T-helper 17 cell (primary cell): Measurements from ENCODE around the gene CPSF2. TPM values are rescaled to one million over a fixed set of nuclear protein-coding genes. Genes with fewer than 3 reads are reported as not detected.
"Not testable (repeated sequence)": the region's sequence is repeated elsewhere in the genome, so short reads cannot be mapped to it uniquely, and the experiment has no call there.

Experiments
- ATAC-seq: fragments of 150-1000 bp; cut with Tn5 transposase; 2 replicates; pipeline ENCODE4 v1.10.0; 2021; ENCODE audit warnings: mild to moderate bottlenecking, moderate library complexity
- DNase-seq, 3 donors: peaks; one replicate each; pipeline versions ENCODE4 v3.0.0 to v3.0.0-alpha.2; 2020 to 2021
- H3K9me3 ChIP-seq: one replicate; pipeline ENCODE4 v1.7.0; 2013; ENCODE audit warnings: low read length, mild to moderate bottlenecking; ENCODE audit not compliant: control insufficient read depth, poor library complexity, severe bottlenecking
- H3K27ac Mint-ChIP-seq: one replicate; pipeline ENCODE4 v1.8.0; 2022; ENCODE audit warnings: mild to moderate bottlenecking, moderate library complexity, mixed read lengths
- H3K27me3 Mint-ChIP-seq: one replicate; pipeline ENCODE4 v1.8.0; 2022; ENCODE audit warnings: mixed read lengths
- H3K36me3 Mint-ChIP-seq: one replicate; pipeline ENCODE4 v1.8.0; 2022; ENCODE audit warnings: low read depth, mixed read lengths
- H3K4me1 Mint-ChIP-seq: one replicate; pipeline ENCODE4 v1.8.0; 2022; ENCODE audit warnings: mild to moderate bottlenecking, mixed read lengths
- H3K4me3 Mint-ChIP-seq: one replicate; pipeline ENCODE4 v1.8.0; 2022; ENCODE audit warnings: mild to moderate bottlenecking, moderate library complexity, mixed read lengths
- total RNA-seq, 4 donors: library from RNA in 2 of 4; stranded (reverse) in 2 of 4; gene quantifications; one replicate each; pipeline ENCODE4 v1.2.3 and lab custom pipeline; 2022 to 2026

CPSF2 gene
- total RNA-seq, 2 donors from 2014 or later: 26.4 to 28.0 TPM

DNA sequence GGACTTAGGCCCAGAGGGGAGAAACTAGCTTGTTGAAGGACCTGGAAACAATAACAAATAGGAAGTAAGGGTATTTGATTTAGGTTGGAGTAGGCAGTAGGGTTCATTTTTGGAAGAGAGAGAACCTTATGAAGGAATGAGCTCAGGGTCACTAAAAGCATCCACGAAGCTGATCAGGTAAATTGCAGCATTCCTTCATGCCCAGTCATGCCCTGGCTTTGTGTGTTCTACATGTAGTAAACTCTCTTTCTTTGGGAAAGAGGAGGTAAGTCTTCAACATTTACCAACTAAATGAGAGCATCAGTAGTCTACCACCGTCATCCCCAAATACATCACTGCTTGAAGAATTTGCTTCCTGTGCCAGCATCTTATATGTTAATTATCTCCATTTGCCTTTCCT, 54.7 kb downstream of the CPSF2 start:
- H3K27ac Mint-ChIP-seq: no peak overlapping the region
- no peak for ATAC-seq

GRCh38 chr14:92179178-92179577, 57.4 kb downstream of the CPSF2 start:
- not testable (repeated sequence) for H3K27me3 Mint-ChIP-seq, ATAC-seq, H3K4me1 Mint-ChIP-seq, H3K4me3 Mint-ChIP-seq, DNase-seq, H3K9me3 ChIP-seq, H3K27ac Mint-ChIP-seq, H3K36me3 Mint-ChIP-seq

More for the DNA sequence above, 54.7 kb downstream of the CPSF2 start:
- H3K9me3 ChIP-seq: no peaks in the 10 kb centered on the region
- no peak for DNase-seq
- Mint-ChIP-seq H3K4me3 (no peak overlapping the region), H3K4me1 (peaks cover 2% of the 10 kb centered on the region), H3K27me3 (no peaks in the 10 kb centered on the region), H3K36me3 (peaks cover 3% of the 10 kb centered on the region)

DNA sequence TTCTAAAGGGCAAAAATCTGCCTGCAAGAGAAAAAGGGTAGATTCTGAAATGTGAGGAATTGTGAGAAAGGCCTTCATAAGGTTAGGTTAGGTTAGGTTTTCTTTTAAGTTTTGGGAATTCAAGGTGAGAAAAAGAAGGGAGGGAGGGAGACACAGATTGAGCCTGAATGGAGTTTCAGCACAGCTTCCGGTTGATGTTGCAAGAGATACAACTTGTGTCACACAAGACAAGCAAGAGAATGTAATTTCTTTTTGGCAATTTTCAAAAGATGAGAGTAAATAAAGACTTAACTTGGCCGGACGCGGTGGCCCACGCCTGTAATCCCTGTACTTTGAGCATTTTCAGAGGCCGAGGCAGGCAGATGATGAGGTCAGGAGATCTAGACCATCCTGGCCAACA, 63.8 kb downstream of the CPSF2 start:
- no peaks in the 10 kb centered on the region for H3K9me3 ChIP-seq

GRCh38 chr14:92187616-92188015, 65.8 kb downstream of the CPSF2 start:
- ATAC-seq, H3K27me3 Mint-ChIP-seq, H3K9me3 ChIP-seq, H3K4me3 Mint-ChIP-seq, DNase-seq, H3K27ac Mint-ChIP-seq, H3K4me1 Mint-ChIP-seq, H3K36me3 Mint-ChIP-seq: not testable (repeated sequence)

More for the DNA sequence above, 63.8 kb downstream of the CPSF2 start:
- Mint-ChIP-seq H3K4me1 (no peaks in the 10 kb centered on the region), H3K27ac (no peak overlapping the region), H3K27me3 (no peaks in the 10 kb centered on the region), H3K36me3 (no peaks in the 10 kb centered on the region), H3K4me3 (no peak overlapping the region)
- no peak for DNase-seq
- no peak for ATAC-seq

- no peak for DNase-seq
- no peak for ATAC-seq
- H3K9me3 ChIP-seq: no peaks in the 10 kb centered on the region
- H3K4me3 Mint-ChIP-seq: no peak overlapping the region
- peaks cover 7% of the 10 kb centered on the region for H3K27me3 Mint-ChIP-seq
- no peak overlapping the region for H3K27ac Mint-ChIP-seq
- H3K36me3 Mint-ChIP-seq: no peaks in the 10 kb centered on the region
- H3K4me1 Mint-ChIP-seq: peaks cover 3% of the 10 kb centered on the region
Observed at GRCh38 chr14:92190768-92191167, 69.0 kb downstream of the CPSF2 start.

- peaks cover 32% of the 10 kb centered on the region for H3K27me3 Mint-ChIP-seq
- H3K4me3 Mint-ChIP-seq: no peak overlapping the region
- no peak for ATAC-seq
- no peaks in the 10 kb centered on the region for H3K4me1 Mint-ChIP-seq
- no peak overlapping the region for H3K27ac Mint-ChIP-seq
- H3K36me3 Mint-ChIP-seq: no peaks in the 10 kb centered on the region
- no peaks in the 10 kb centered on the region for H3K9me3 ChIP-seq
- no peak for DNase-seq
Observed at GRCh38 chr14:92198804-92199203, 77.0 kb downstream of the CPSF2 start.

DNA sequence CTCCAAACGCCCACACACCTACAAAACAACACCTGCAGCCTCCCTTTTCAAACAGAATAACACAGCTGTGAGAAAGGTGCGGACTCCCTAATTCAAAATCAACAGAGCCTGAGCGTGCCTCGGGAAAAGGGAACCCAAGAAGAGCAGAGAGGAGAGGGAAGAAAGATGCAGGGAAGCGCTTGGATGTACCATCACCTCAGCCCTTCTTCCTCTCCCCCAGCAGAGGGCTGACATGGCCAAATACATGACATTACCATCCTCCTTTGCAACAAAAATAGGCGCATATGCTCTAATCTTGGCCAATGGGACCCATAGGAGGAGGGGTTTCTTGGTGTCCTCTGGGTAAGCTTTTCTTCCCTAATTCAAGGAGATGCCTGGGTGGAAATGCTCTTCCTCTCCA, 78.0 kb downstream of the CPSF2 start:
- no peak overlapping the region for H3K27ac Mint-ChIP-seq
- no peaks in the 10 kb centered on the region for H3K36me3 Mint-ChIP-seq
- no peak for ATAC-seq
- H3K4me1 Mint-ChIP-seq: no peaks in the 10 kb centered on the region
- peaks cover 41% of the 10 kb centered on the region for H3K27me3 Mint-ChIP-seq
- H3K4me3 Mint-ChIP-seq: no peak overlapping the region
- no peaks in the 10 kb centered on the region for H3K9me3 ChIP-seq
- no peak for DNase-seq

DNA sequence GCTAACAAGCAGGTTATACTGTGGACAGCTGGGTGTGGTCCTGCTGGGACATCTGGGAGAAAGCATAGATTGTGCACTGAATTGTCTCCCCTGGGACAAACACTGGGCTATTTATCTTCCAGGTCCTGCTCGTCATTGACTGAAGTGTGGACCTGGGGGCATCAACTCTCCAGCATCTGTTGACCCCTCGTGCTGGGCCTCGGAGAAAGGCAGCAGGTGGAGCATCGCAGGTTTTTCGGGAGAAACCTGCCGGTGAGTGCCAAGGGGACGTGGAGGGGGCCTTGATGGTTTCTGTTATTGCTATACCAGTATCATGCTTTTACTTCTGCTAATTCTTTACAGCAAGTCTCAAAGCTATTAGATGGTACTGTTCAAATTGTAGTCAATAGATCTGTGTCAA, 81.3 kb downstream of the CPSF2 start:
- H3K9me3 ChIP-seq: no peaks in the 10 kb centered on the region
- Mint-ChIP-seq H3K27ac (no peak overlapping the region), H3K27me3 (peaks cover 39% of the 10 kb centered on the region), H3K4me3 (no peak overlapping the region), H3K4me1 (no peaks in the 10 kb centered on the region), H3K36me3 (peaks cover 2% of the 10 kb centered on the region)
- DNase-seq (no peak), ATAC-seq (no peak)

GRCh38 chr14:92204792-92205191, 83.0 kb downstream of the CPSF2 start:
- no peaks in the 10 kb centered on the region for H3K4me1 Mint-ChIP-seq
- no peak overlapping the region for H3K27ac Mint-ChIP-seq
- DNase-seq: no peak
- peaks cover 2% of the 10 kb centered on the region for H3K36me3 Mint-ChIP-seq
- no peak for ATAC-seq
- no peak overlapping the region for H3K4me3 Mint-ChIP-seq
- H3K27me3 Mint-ChIP-seq: peaks cover 34% of the 10 kb centered on the region
- H3K9me3 ChIP-seq: no peaks in the 10 kb centered on the region

DNA sequence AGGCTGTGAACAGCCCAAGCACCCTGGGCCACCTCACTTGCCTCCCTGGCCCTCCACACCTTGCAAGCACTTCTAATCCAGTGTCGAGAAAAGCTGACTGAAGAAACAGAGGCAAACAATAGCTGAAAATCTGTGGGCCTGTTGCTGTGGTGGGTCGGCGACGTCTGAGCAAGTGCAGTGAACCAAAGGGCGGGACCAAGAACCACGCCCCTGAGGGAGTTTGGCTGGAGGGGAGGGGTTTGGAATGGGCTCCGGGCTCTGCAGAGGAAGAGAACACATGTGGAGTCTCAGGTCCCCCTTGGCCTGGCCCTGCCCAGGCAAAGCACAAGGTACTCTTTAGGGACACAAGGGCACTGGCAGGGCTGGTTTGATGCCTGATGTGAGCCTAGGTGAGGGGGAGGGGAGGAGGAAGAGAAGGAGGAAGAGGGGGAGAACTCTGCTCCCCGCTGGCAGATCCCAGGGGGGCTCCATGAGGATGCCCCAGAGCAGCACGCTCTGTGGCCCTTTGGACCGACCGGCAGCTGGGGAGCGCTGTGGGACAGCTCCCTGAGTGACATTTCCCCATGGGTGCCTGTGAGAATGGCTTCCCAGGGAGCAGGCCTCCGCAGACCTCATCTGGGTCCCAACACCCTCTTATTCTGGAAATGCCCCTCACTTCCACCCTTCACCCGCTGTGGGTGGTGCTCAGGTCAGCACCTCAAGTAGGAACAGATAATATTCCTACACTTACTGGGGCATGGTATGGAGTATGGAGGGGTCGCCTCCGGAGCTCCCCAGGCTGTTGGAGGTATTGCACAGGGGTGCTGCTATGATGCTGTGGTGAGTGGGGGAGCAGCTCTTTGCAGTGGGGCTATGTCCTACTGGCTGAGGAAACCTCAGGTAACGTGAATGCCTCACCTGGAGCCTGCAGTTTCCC, 85.5 kb downstream of the CPSF2 start:
- H3K36me3 Mint-ChIP-seq: peaks cover 2% of the 10 kb centered on the region
- H3K4me3 Mint-ChIP-seq: no peak overlapping the region
- peaks cover 23% of the 10 kb centered on the region for H3K27me3 Mint-ChIP-seq
- no peak for ATAC-seq
- no peaks in the 10 kb centered on the region for H3K4me1 Mint-ChIP-seq
- DNase-seq: no peak
- H3K27ac Mint-ChIP-seq: no peak overlapping the region
- H3K9me3 ChIP-seq: no peaks in the 10 kb centered on the region

DNA sequence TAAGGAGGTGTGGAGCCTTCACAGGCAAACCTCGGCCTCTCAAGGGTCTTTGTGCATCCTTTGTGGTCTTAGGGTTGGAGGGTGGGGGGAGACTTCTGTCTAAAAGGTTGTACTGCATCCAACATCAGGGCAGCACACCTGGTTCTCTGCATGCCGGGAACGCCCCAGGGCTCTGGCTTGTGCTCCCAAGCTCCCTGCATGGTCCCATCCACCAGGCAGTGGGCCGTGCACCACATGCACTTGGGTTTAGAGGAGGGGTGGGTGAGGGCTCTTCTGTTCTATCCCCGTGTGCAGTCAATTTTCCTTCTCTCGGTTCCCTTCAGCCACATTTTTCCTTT, 86.1 kb downstream of the CPSF2 start:
- H3K27ac Mint-ChIP-seq: no peak overlapping the region
- no peaks in the 10 kb centered on the region for H3K9me3 ChIP-seq
- no peak for ATAC-seq
- no peak for DNase-seq
- peaks cover 2% of the 10 kb centered on the region for H3K36me3 Mint-ChIP-seq
- no peaks in the 10 kb centered on the region for H3K4me1 Mint-ChIP-seq
- H3K27me3 Mint-ChIP-seq: peaks cover 19% of the 10 kb centered on the region
- H3K4me3 Mint-ChIP-seq: no peak overlapping the region

GRCh38 chr14:92209141-92209540, 87.4 kb downstream of the CPSF2 start:
- no peaks in the 10 kb centered on the region for H3K4me1 Mint-ChIP-seq

GRCh38 chr14:92213125-92213524, 91.4 kb downstream of the CPSF2 start:
- not testable (repeated sequence) for H3K9me3 ChIP-seq, H3K4me1 Mint-ChIP-seq, ATAC-seq, H3K27ac Mint-ChIP-seq, H3K4me3 Mint-ChIP-seq, H3K36me3 Mint-ChIP-seq, DNase-seq
- peaks cover 19% of the 10 kb centered on the region for H3K27me3 Mint-ChIP-seq

More at GRCh38 chr14:92209141-92209540, 87.4 kb downstream of the CPSF2 start:
- DNase-seq (no peak), ATAC-seq (no peak)
- H3K9me3 ChIP-seq: no peaks in the 10 kb centered on the region
- H3K36me3 Mint-ChIP-seq: peaks cover 2% of the 10 kb centered on the region
- H3K27me3 Mint-ChIP-seq: peaks cover 12% of the 10 kb centered on the region
- H3K27ac Mint-ChIP-seq: no peak overlapping the region
- no peak overlapping the region for H3K4me3 Mint-ChIP-seq

DNA sequence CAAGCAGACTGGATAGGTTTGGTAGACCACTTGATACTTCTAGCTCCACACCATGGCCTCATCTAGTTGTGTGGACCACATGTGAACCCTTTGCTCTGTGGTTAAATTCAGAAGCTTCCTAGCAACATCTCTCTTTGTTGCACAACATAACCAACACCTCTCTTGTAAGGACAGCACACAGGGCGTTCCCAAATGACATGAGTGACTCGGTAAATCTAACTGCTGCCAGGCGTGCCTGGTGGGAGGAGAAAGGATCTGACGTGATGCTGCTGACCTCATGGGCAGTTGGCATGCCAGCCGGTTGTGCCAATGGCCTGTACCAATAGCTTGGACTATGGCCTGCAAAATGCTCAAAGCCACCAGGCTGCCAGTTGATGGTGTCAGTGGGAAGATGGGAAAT, 93.8 kb downstream of the CPSF2 start:
- H3K9me3 ChIP-seq: no peaks in the 10 kb centered on the region
- no peaks in the 10 kb centered on the region for H3K4me1 Mint-ChIP-seq
- H3K36me3 Mint-ChIP-seq: no peaks in the 10 kb centered on the region
- H3K27me3 Mint-ChIP-seq: peaks cover 25% of the 10 kb centered on the region
- no peak for DNase-seq
- ATAC-seq: no peak
- H3K4me3 Mint-ChIP-seq: no peak overlapping the region
- no peak overlapping the region for H3K27ac Mint-ChIP-seq
